Loucy (cell line): ENCODE data around the gene GNE.

ENCODE experiments used
- CTCF ChIP-seq: fragments of 200-600 bp; sonication (generic); conservative IDR thresholded peaks from 2 replicates; pipeline ENCODE4 v1.5.1; 2014; ENCODE audit warnings: mild to moderate bottlenecking, antibody characterized with exemption, low read length
- EZH2phosphoT487 ChIP-seq: fragments of 200-600 bp; IDR thresholded peaks from 2 replicates; pipeline ENCODE4 v1.6.1; 2018; ENCODE audit warnings: antibody characterized with exemption, mild to moderate bottlenecking, moderate library complexity, borderline replicate concordance

DNA sequence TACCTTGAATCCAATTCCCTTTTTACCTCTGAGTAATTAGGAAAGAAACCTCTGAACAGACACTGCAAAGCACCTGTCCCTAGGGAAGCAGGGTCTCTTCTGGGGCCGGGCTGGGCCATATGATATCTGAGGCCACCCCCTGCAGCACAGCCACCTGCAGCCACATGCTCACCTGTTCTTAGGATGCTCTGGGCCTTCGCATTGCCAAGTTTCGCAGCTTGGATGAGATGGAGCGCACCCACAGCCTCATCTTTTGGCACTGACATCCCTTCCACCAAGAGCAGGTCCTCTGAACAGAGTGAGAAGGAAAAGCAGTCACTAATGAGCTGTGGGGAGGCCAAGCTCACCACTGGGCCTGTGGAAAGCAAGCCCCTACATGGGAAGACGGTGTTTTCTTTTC lies 40.2 kb downstream of the GNE start:
- TF ChIP-seq CTCF (no peak), EZH2phosphoT487 (no peak)
